ENCODE measurements around the gene CCDC146.
"Not testable (repeated sequence)": the region's sequence is repeated elsewhere in the genome, so short reads cannot be mapped to it uniquely, and the experiment has no call there.

The CCDC146 gene

GRCh38 chr7:77316219-77316978 is 194.0 kb downstream of the CCDC146 start:
- DNase-seq (ENCODE audit: low read depth), result no peak
- no peak overlapping the region for H3K4me3 ChIP-seq (ENCODE audit: low read depth, low read length)

- H3K4me3 ChIP-seq (ENCODE audit: low read depth, low read length), result no peak overlapping the region
- DNase-seq (ENCODE audit: low read depth), result no peak
Measured at GRCh38 chr7:77318019-77318418, 195.6 kb downstream of the CCDC146 start.

- DNase-seq (ENCODE audit: low read depth), result no peak
- no peak overlapping the region for H3K4me3 ChIP-seq (ENCODE audit: low read depth, low read length)
Measured at GRCh38 chr7:77320137-77320536, 197.7 kb downstream of the CCDC146 start.

- DNase-seq (ENCODE audit: low read depth), result no peak
- H3K4me3 ChIP-seq (ENCODE audit: low read depth, low read length), result no peak overlapping the region
Measured at GRCh38 chr7:77320714-77321113, 198.3 kb downstream of the CCDC146 start.

GRCh38 chr7:77321300-77321699 is 198.9 kb downstream of the CCDC146 start:
- H3K4me3 ChIP-seq (ENCODE audit: low read depth, low read length), result no peak overlapping the region
- no peak for DNase-seq (ENCODE audit: low read depth)

- H3K4me3 ChIP-seq (ENCODE audit: low read depth, low read length), result no peak overlapping the region
- DNase-seq (ENCODE audit: low read depth), result no peak
Measured at GRCh38 chr7:77326131-77326530, 203.7 kb downstream of the CCDC146 start.

- H3K4me3 ChIP-seq (ENCODE audit: low read depth, low read length), result no peak overlapping the region
- DNase-seq (ENCODE audit: low read depth), result peak; percentile 76
Measured at GRCh38 chr7:77327067-77327931, 204.9 kb downstream of the CCDC146 start.

- no peak for DNase-seq (ENCODE audit: low read depth)
- H3K4me3 ChIP-seq (ENCODE audit: low read depth, low read length), result no peak overlapping the region
Measured at GRCh38 chr7:77327932-77328628, 205.7 kb downstream of the CCDC146 start.

GRCh38 chr7:77328669-77329068 is 206.3 kb downstream of the CCDC146 start:
- no peak for DNase-seq (ENCODE audit: low read depth)
- no peak overlapping the region for H3K4me3 ChIP-seq (ENCODE audit: low read depth, low read length)

- no peak for DNase-seq (ENCODE audit: low read depth)
Measured at GRCh38 chr7:77329466-77330168, 207.2 kb downstream of the CCDC146 start.

GRCh38 chr7:77330169-77330882 is 207.9 kb downstream of the CCDC146 start:
- H3K4me3 ChIP-seq (ENCODE audit: low read depth, low read length), result no peak overlapping the region
- no peak for DNase-seq (ENCODE audit: low read depth)

More at GRCh38 chr7:77329466-77330168, 207.2 kb downstream of the CCDC146 start:
- no peak overlapping the region for H3K4me3 ChIP-seq (ENCODE audit: low read depth, low read length)

GRCh38 chr7:77331938-77332695 is 209.7 kb downstream of the CCDC146 start:
- no peak overlapping the region for H3K4me3 ChIP-seq (ENCODE audit: low read depth, low read length)
- peak; percentile 74 for DNase-seq (ENCODE audit: low read depth)

- not testable (repeated sequence) for H3K4me3 ChIP-seq (ENCODE audit: low read depth, low read length); DNase-seq (ENCODE audit: low read depth)
Measured at GRCh38 chr7:77334039-77334438, 211.6 kb downstream of the CCDC146 start.

GRCh38 chr7:77335581-77335980 is 213.2 kb downstream of the CCDC146 start:
- no peak for DNase-seq (ENCODE audit: low read depth)
- H3K4me3 ChIP-seq (ENCODE audit: low read depth, low read length), result no peak overlapping the region

GRCh38 chr7:77337456-77337990 is 215.1 kb downstream of the CCDC146 start:
- no peak overlapping the region for H3K4me3 ChIP-seq (ENCODE audit: low read depth, low read length)

GRCh38 chr7:77338260-77338659 is 215.8 kb downstream of the CCDC146 start:
- DNase-seq (ENCODE audit: low read depth), result no peak
- no peak overlapping the region for H3K4me3 ChIP-seq (ENCODE audit: low read depth, low read length)

More at GRCh38 chr7:77337456-77337990, 215.1 kb downstream of the CCDC146 start:
- no peak for DNase-seq (ENCODE audit: low read depth)

- H3K4me3 ChIP-seq (ENCODE audit: low read depth, low read length), result no peak overlapping the region
- no peak for DNase-seq (ENCODE audit: low read depth)
Measured at GRCh38 chr7:77338883-77339629, 216.6 kb downstream of the CCDC146 start.
